GM23248 (cell line): ENCODE measurements around the gene ADIRF. TPM values are rescaled to one million over a fixed set of nuclear protein-coding genes. Genes with fewer than 3 reads are reported as not detected.
A peak's percentile ranks its signal among the peaks of the same experiment; 100 is the strongest.

Source experiments
- DNase-seq: peaks from one replicate; pipeline ENCODE4 v3.0.0-alpha.2; 2015
- H2AFZ ChIP-seq: fragments of 200-600 bp; sonication (generic); 2 replicates; pipeline ENCODE4 v1.6.1; 2016; ENCODE audit warnings: antibody characterized with exemption
- H3F3A ChIP-seq: fragments of 200-600 bp; sonication (generic); 2 replicates; pipeline ENCODE4 v1.6.1; 2016; ENCODE audit warnings: mild to moderate bottlenecking, antibody characterized with exemption, mixed run types; ENCODE audit not compliant: insufficient read depth
- H3K27ac ChIP-seq: fragments of 200-600 bp; sonication (generic); 2 replicates; pipeline ENCODE4 v1.5.1; 2016; ENCODE audit warnings: mild to moderate bottlenecking
- H3K27me3 ChIP-seq: fragments of 200-600 bp; sonication (generic); replicated peaks from 2 replicates; pipeline ENCODE4 v1.6.1; 2016; ENCODE audit warnings: mild to moderate bottlenecking; ENCODE audit not compliant: insufficient read depth
- H3K36me3 ChIP-seq: fragments of 200-600 bp; sonication (generic); 2 replicates; pipeline ENCODE4 v1.6.1; 2016; ENCODE audit warnings: low read depth, mild to moderate bottlenecking
- H3K4me1 ChIP-seq: fragments of 200-600 bp; sonication (generic); 2 replicates; pipeline ENCODE4 v1.6.1; 2016; ENCODE audit warnings: mild to moderate bottlenecking; ENCODE audit not compliant: insufficient read depth
- H3K4me2 ChIP-seq: fragments of 200-600 bp; sonication (generic); one replicate; pipeline ENCODE4 v1.6.1; 2016; ENCODE audit warnings: mild to moderate bottlenecking; ENCODE audit not compliant: unreplicated experiment
- H3K4me3 ChIP-seq: fragments of 200-600 bp; sonication (generic); 2 replicates; pipeline ENCODE4 v1.5.1; 2016; ENCODE audit warnings: mild to moderate bottlenecking
- H3K79me2 ChIP-seq: fragments of 200-600 bp; sonication (generic); 2 replicates; pipeline ENCODE4 v1.6.1; 2016; ENCODE audit warnings: mild to moderate bottlenecking; ENCODE audit not compliant: insufficient read depth
- H3K9ac ChIP-seq: fragments of 200-600 bp; sonication (generic); 2 replicates; pipeline ENCODE4 v1.6.1; 2016; ENCODE audit warnings: mild to moderate bottlenecking
- H3K9me2 ChIP-seq: fragments of 200-600 bp; sonication (generic); 2 replicates; pipeline ENCODE4 v1.6.1; 2016; ENCODE audit warnings: mixed run types, mild to moderate bottlenecking, moderate library complexity; ENCODE audit not compliant: insufficient read depth
- H3K9me3 ChIP-seq: fragments of 200-600 bp; sonication (generic); one replicate; pipeline ENCODE4 v1.6.1; 2017; ENCODE audit warnings: low read depth
- H4K20me1 ChIP-seq: fragments of 200-600 bp; sonication (generic); 2 replicates; pipeline ENCODE4 v1.6.0; 2016; ENCODE audit not compliant: insufficient read depth
- EZH2 ChIP-seq: fragments of 200-600 bp; sonication (generic); IDR thresholded peaks from 2 replicates; pipeline ENCODE4 v1.6.1; 2018; ENCODE audit warnings: antibody characterized with exemption, mild to moderate bottlenecking; ENCODE audit not compliant: insufficient read depth, poor library complexity, severe bottlenecking
- EZH2phosphoT487 ChIP-seq: fragments of 200-600 bp; sonication (generic); IDR thresholded peaks from 2 replicates; pipeline ENCODE4 v1.6.1; 2018; ENCODE audit warnings: antibody characterized with exemption, moderate library complexity, mild to moderate bottlenecking, low read depth; ENCODE audit not compliant: insufficient read depth
- WGBS, 2 experiments: methylation state at CpG; one replicate each; pipeline ENCODE4 v1.1.6; 2015 to 2017; ENCODE audit warnings: low lambda C conversion rate in 2 of 2, low coverage in 1 of 2; ENCODE audit errors: missing lambda C conversion rate in 2 of 2; 5-methylcytosine and 5-hydroxymethylcytosine counted together
- in situ Hi-C: fragments of 300-500 bp; cut with MboI; formaldehyde crosslinking; loops from 2 replicates; pipeline ENCODE4 v1.15.0; 2020
- polyA plus RNA-seq: library from polyadenylated mRNA; unstranded; fragments of >200 nt; fragmentation: Nextera tagmentation; extraction: Ambion mirVana; gene quantifications from 2 replicates; pipeline ENCODE4 v1.2.1, GENCODE V29; 2016
- total RNA-seq: library from RNA; depleted of rRNA; stranded (reverse); fragments of >200 nt; shearing (Covaris generic); gene quantifications from 2 replicates; pipeline ENCODE4 v1.2.3, GENCODE V29; 2014

Gene ADIRF
- total and polyA plus RNA-seq, 2 experiments from 2014 or later = 17.6 to 175 TPM

GRCh38 chr10:86968994-86969355 lies 693 bp downstream of the ADIRF start:
- Histone ChIP-seq H3F3A (peaks cover 27% of the 10 kb centered on the region), H3K9me3 (no peaks in the 10 kb centered on the region), H2AFZ (peak overlapping the region; percentile 40), H3K4me1 (peaks cover 45% of the 10 kb centered on the region), H3K9ac (peak overlapping the region; percentile 100), H3K27me3 (no peaks in the 10 kb centered on the region), H3K4me3 (peak overlapping the region; percentile 94), H3K36me3 (no peaks in the 10 kb centered on the region), H3K9me2 (no peaks in the 10 kb centered on the region), H3K4me2 (peak overlapping the region; percentile 100), H3K79me2 (peaks cover 18% of the 10 kb centered on the region), H3K27ac (peak overlapping the region; percentile 99), H4K20me1 (no peaks in the 10 kb centered on the region)
- in situ Hi-C loops = no loop called here
- no peak for TF ChIP-seq EZH2
- no peak for TF ChIP-seq EZH2phosphoT487
- DNase-seq = no peak
- WGBS, 2 experiments = 5% methylated on average over 9 of the region's 9 CpGs

- no peaks in the 10 kb centered on the region for H4K20me1 ChIP-seq
- no peaks in the 10 kb centered on the region for H3K9me3 ChIP-seq
- H3K27me3 ChIP-seq = no peaks in the 10 kb centered on the region
- peaks cover 27% of the 10 kb centered on the region for H3F3A ChIP-seq
- no peaks in the 10 kb centered on the region for H3K36me3 ChIP-seq
- WGBS, 2 experiments = 10 to 17% methylated on average over 8 of the region's 8 CpGs
- DNase-seq = peak; percentile 89
- peaks cover 18% of the 10 kb centered on the region for H3K79me2 ChIP-seq
- in situ Hi-C loops = no loop called here
- H3K27ac ChIP-seq = peak overlapping the region; percentile 99
- peak overlapping the region; percentile 100 for H3K9ac ChIP-seq
- peak overlapping the region; percentile 100 for H3K4me2 ChIP-seq
- H2AFZ ChIP-seq = no peak overlapping the region; the same call in 1 of the 2 replicates
- H3K4me1 ChIP-seq = peaks cover 45% of the 10 kb centered on the region
- H3K4me3 ChIP-seq = peak overlapping the region; percentile 94
- H3K9me2 ChIP-seq = no peaks in the 10 kb centered on the region
- TF ChIP-seq EZH2phosphoT487 = no peak
- TF ChIP-seq EZH2 = no peak
These were observed 1.2 kb downstream of the ADIRF start for GRCh38 chr10:86969421-86970041.

GRCh38 chr10:86970162-86970981 lies 2.1 kb downstream of the ADIRF start:
- H3F3A ChIP-seq = peaks cover 27% of the 10 kb centered on the region
- H3K4me2 ChIP-seq = peak overlapping the region; percentile 100
- peak; percentile 77 for DNase-seq
- in situ Hi-C loops = no loop called here
- H3K9me2 ChIP-seq = no peaks in the 10 kb centered on the region
- peak overlapping the region; percentile 99 for H3K27ac ChIP-seq
- H3K4me1 ChIP-seq = peaks cover 45% of the 10 kb centered on the region
- H3K27me3 ChIP-seq = no peaks in the 10 kb centered on the region
- H3K9me3 ChIP-seq = no peaks in the 10 kb centered on the region
- H2AFZ ChIP-seq = peak overlapping the region; percentile 63
- TF ChIP-seq EZH2 (no peak), EZH2phosphoT487 (no peak)
- no peaks in the 10 kb centered on the region for H3K36me3 ChIP-seq
- peak overlapping the region; percentile 94 for H3K4me3 ChIP-seq
- WGBS, 2 experiments = 4 to 5% methylated on average over 28 to 30 of the region's 30 CpGs
- no peaks in the 10 kb centered on the region for H4K20me1 ChIP-seq
- peaks cover 18% of the 10 kb centered on the region for H3K79me2 ChIP-seq
- H3K9ac ChIP-seq = peak overlapping the region; percentile 100

- H3K27me3 ChIP-seq = no peaks in the 10 kb centered on the region
- H3K79me2 ChIP-seq = peaks cover 18% of the 10 kb centered on the region
- H3K4me3 ChIP-seq = peak overlapping the region; percentile 94
- H3K4me1 ChIP-seq = peaks cover 44% of the 10 kb centered on the region
- no peaks in the 10 kb centered on the region for H3K9me2 ChIP-seq
- H2AFZ ChIP-seq = peak overlapping the region; percentile 63
- no peaks in the 10 kb centered on the region for H3K36me3 ChIP-seq
- no peaks in the 10 kb centered on the region for H4K20me1 ChIP-seq
- no peak for DNase-seq
- peaks cover 27% of the 10 kb centered on the region for H3F3A ChIP-seq
- peak overlapping the region; percentile 99 for H3K27ac ChIP-seq
- in situ Hi-C loops = no loop called here
- 0 to 5% methylated on average over 12 to 17 of the region's 20 CpGs for WGBS, 2 experiments
- TF ChIP-seq EZH2phosphoT487 (no peak), EZH2 (no peak)
- peak overlapping the region; percentile 100 for H3K9ac ChIP-seq
- H3K9me3 ChIP-seq = no peaks in the 10 kb centered on the region
- H3K4me2 ChIP-seq = peak overlapping the region; percentile 100
These were observed 2.6 kb downstream of the ADIRF start for GRCh38 chr10:86970982-86971231.
